ENCODE results near the gene CLDN24. TPM values are rescaled to one million over a fixed set of nuclear protein-coding genes. Genes with fewer than 3 reads are reported as not detected.
A peak's percentile ranks its signal among the peaks of the same experiment; 100 is the strongest.

Gene CLDN24
- total and polyA plus RNA-seq, 3 experiments from 2014 or later: not detected

DNA sequence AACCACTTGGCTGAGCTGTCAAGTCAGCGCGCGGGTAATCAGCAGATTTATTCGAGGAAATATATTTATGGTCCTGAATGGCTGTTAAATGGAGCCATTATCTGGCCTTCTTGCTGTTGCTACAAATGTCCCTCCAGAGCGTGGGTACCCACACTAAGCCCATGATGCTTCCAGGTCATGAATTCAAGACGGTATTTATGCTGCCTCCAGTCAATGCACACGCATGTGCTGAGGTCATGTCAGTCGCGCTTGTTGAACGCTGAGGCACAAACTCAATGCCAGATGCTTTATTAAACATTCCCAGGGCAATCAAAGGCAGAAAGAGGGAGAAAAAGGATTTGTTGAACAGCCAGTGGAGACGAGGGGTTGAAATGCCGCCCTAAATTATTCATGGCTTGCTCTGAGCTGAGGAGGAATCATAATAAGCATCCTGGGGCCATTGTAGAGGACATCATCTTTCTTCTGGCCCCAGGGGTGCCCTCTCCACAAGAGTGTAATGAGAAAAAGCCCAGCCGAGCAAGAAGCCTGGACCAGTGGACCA lies 36.1 kb upstream of the CLDN24 start:
- H3K36me3 ChIP-seq (ENCODE audit: insufficient read depth, low read length): no peaks in the 10 kb centered on the region
- H3K4me1 ChIP-seq (ENCODE audit: insufficient read depth, low read length): no peaks in the 10 kb centered on the region
- no peaks in the 10 kb centered on the region for H3K27me3 ChIP-seq (ENCODE audit: insufficient read depth, low read length, poor library complexity, severe bottlenecking)
- H3K4me3 ChIP-seq (ENCODE audit: low read length): no peak overlapping the region
- H3K27ac ChIP-seq (ENCODE audit: low read depth, low read length): no peak overlapping the region
- Mint-ChIP-seq H3K9me3 (no peaks in the 10 kb centered on the region), H3K4me3 (no peak overlapping the region), H3K36me3 (no peaks in the 10 kb centered on the region), H3K27me3 (peaks cover 4 to 27% of the 10 kb centered on the region in 2 donors), H3K27ac (peak overlapping the region in 1 of 8 donors; percentile 66), H3K4me1 (no peaks in the 10 kb centered on the region)
- no peak for DNase-seq
- ChIA-PET POLR2A (no interaction called here), CTCF (no interaction called here)
- no peaks in the 10 kb centered on the region for H3K9me3 ChIP-seq (ENCODE audit: low read length)

DNA sequence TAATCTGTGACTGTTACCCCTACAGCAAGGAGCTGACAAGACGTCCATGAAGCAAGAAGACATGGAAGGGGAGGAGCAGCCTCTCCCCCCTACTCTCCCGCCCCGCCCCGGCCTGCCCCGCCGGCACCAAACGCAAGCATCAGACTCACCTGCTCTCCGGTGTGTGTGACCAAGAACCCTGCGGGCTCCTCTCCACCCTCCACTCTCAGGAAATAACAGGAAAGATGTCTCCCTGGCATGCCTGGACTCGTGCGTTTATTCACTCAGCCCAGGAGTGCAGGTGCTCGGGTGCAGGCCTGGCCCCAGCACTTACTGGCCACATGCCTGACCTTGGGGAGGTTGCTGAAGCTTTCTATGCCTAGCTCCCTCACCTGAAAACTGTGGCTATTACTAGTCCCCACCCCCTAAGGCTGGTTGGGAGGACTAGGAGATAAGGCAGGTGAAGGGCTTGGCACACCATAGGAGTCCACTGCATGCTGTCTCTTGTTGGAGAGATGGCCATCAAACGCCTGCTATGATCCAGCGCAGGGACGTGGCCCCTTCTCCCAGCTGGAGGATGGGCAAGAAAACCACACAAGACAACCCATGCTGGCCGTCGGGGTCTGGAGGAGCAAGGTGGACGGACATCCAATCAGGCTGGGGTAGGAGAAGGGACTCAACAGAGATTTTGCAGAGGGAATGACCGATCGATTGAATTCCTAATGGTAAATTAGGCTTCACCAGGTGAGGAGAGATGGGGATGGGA lies 34.9 kb upstream of the CLDN24 start:
- Histone ChIP-seq H3K4me1 (ENCODE audit: insufficient read depth, low read length) (no peaks in the 10 kb centered on the region), H3K36me3 (ENCODE audit: insufficient read depth, low read length) (no peaks in the 10 kb centered on the region), H3K27ac (ENCODE audit: low read depth, low read length) (no peak overlapping the region), H3K27me3 (ENCODE audit: insufficient read depth, low read length, poor library complexity, severe bottlenecking) (no peaks in the 10 kb centered on the region), H3K4me3 (ENCODE audit: low read length) (no peak overlapping the region), H3K9me3 (ENCODE audit: low read length) (no peaks in the 10 kb centered on the region)
- no peaks in the 10 kb centered on the region for H3K4me1 Mint-ChIP-seq
- no peak overlapping the region for H3K4me3 Mint-ChIP-seq
- H3K27me3 Mint-ChIP-seq: peaks cover 4 to 26% of the 10 kb centered on the region in 2 donors
- ChIA-PET POLR2A (no interaction called here), CTCF (no interaction called here)
- no peak for DNase-seq
- H3K9me3 Mint-ChIP-seq: no peaks in the 10 kb centered on the region
- no peak overlapping the region for H3K27ac Mint-ChIP-seq
- H3K36me3 Mint-ChIP-seq: no peaks in the 10 kb centered on the region

DNA sequence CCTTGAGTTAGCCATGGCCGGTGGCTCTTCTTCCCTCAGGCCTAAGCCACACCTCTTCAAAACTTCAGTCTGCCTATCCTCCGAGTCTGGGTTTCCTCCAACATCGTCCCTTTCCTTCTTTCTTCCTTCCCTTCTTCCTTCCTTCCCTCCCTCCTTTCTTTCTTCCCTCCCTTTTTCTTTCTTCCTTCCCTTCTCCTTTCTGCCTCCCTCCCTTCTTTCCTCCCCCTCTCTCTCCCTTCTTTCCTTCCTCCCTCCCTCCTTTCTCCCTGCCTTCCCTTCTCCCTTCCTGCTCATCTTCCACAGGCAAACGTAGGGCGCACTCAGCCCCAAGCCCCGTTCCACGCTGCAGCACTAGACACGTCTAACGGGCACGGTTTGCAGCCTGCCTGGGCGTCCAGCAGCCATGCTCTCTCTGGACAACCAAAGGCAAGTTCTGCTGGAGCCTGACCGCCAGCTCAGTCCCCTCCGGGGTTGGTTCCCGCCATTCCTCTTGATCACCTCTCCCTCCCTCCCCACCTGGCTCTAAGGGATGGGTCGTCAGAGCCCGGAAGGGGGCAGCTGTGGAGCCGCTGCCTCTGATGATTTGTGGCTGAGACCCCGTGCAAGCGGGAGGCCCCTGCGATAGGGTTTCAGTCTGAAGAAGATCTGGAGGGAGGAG lies 34.1 kb upstream of the CLDN24 start:
- no peaks in the 10 kb centered on the region for H3K36me3 Mint-ChIP-seq
- no peaks in the 10 kb centered on the region for H3K4me1 Mint-ChIP-seq
- CTCF ChIA-PET: no interaction called here
- H3K27ac Mint-ChIP-seq: no peak overlapping the region
- peaks cover 4 to 30% of the 10 kb centered on the region in 2 donors for H3K27me3 Mint-ChIP-seq
- Histone ChIP-seq H3K27me3 (ENCODE audit: insufficient read depth, low read length, poor library complexity, severe bottlenecking) (no peaks in the 10 kb centered on the region), H3K9me3 (ENCODE audit: low read length) (no peaks in the 10 kb centered on the region), H3K4me1 (ENCODE audit: insufficient read depth, low read length) (no peaks in the 10 kb centered on the region), H3K36me3 (ENCODE audit: insufficient read depth, low read length) (no peaks in the 10 kb centered on the region), H3K27ac (ENCODE audit: low read depth, low read length) (no peak overlapping the region), H3K4me3 (ENCODE audit: low read length) (no peak overlapping the region)
- POLR2A ChIA-PET: no interaction called here
- no peak for DNase-seq
- no peaks in the 10 kb centered on the region for H3K9me3 Mint-ChIP-seq
- no peak overlapping the region for H3K4me3 Mint-ChIP-seq

DNA sequence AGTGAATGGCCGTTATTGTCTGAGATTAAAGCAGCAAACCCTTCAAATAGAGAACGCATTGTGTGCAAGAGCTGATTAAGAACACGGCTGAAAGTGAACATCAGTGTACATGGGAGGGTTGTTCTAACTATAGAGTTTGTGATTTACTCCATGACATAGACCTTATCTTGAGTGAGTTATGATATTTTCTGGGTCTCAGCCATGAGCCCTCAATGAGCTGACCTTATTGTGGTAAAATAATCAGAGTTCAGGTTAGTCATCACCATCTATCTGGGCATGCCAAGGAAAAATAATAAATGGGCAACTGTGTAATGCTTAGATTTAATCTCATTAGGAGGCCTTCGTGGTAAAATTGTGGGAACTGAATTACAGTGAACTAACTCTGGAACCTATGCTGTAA lies 33.2 kb upstream of the CLDN24 start:
- CTCF ChIA-PET: no interaction called here

DNA sequence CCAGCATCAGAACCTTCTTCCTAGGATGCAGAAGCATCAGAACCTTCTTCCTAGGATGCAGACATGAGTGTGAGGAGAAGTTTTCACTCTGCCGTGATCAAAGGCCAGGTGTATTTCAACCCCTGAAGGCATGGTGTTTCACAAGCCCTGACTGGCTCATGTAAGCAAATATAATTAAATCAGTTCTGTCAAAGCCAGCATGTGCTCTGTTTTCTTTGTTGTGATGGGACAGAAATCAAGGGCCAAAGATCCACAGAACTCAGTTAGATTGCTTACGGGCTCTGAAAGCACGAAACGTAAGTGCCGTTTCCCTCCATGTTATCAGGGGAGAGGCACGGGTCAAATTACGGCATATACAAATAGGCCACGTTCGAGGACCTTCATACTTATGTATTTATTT lies 32.0 kb upstream of the CLDN24 start:
- DNase-seq: no peak
- Mint-ChIP-seq H3K9me3 (peaks cover 0 to 3% (median 0%) of the 10 kb centered on the region in 5 donors), H3K36me3 (peaks cover 0 to 4% (median 0%) of the 10 kb centered on the region in 3 donors), H3K4me1 (peaks cover 0 to 5% (median 0%) of the 10 kb centered on the region in 3 donors), H3K27me3 (peaks cover 9 to 42% of the 10 kb centered on the region in 2 donors), H3K27ac (no peak overlapping the region), H3K4me3 (no peak overlapping the region)
- Histone ChIP-seq H3K27me3 (ENCODE audit: insufficient read depth, low read length, poor library complexity, severe bottlenecking) (no peaks in the 10 kb centered on the region), H3K4me1 (ENCODE audit: insufficient read depth, low read length) (no peaks in the 10 kb centered on the region), H3K4me3 (ENCODE audit: low read length) (no peak overlapping the region), H3K9me3 (ENCODE audit: low read length) (no peaks in the 10 kb centered on the region), H3K36me3 (ENCODE audit: insufficient read depth, low read length) (no peaks in the 10 kb centered on the region), H3K27ac (ENCODE audit: low read depth, low read length) (no peak overlapping the region)
- CTCF ChIA-PET: no interaction called here
- POLR2A ChIA-PET: no interaction called here

More for the DNA sequence above, 33.2 kb upstream of the CLDN24 start:
- Histone ChIP-seq H3K27ac (ENCODE audit: low read depth, low read length) (no peak overlapping the region), H3K27me3 (ENCODE audit: insufficient read depth, low read length, poor library complexity, severe bottlenecking) (no peaks in the 10 kb centered on the region), H3K36me3 (ENCODE audit: insufficient read depth, low read length) (no peaks in the 10 kb centered on the region), H3K9me3 (ENCODE audit: low read length) (no peaks in the 10 kb centered on the region), H3K4me3 (ENCODE audit: low read length) (no peak overlapping the region), H3K4me1 (ENCODE audit: insufficient read depth, low read length) (no peaks in the 10 kb centered on the region)
- H3K4me3 Mint-ChIP-seq: no peak overlapping the region
- DNase-seq: no peak
- no peaks in the 10 kb centered on the region for H3K4me1 Mint-ChIP-seq
- peaks cover 7 to 36% of the 10 kb centered on the region in 2 donors for H3K27me3 Mint-ChIP-seq
- no peak overlapping the region for H3K27ac Mint-ChIP-seq
- H3K9me3 Mint-ChIP-seq: peaks cover 0 to under 1% (median 0%) of the 10 kb centered on the region in 5 donors
- peaks cover 0 to 1% (median 0%) of the 10 kb centered on the region in 3 donors for H3K36me3 Mint-ChIP-seq
- POLR2A ChIA-PET: no interaction called here

DNA sequence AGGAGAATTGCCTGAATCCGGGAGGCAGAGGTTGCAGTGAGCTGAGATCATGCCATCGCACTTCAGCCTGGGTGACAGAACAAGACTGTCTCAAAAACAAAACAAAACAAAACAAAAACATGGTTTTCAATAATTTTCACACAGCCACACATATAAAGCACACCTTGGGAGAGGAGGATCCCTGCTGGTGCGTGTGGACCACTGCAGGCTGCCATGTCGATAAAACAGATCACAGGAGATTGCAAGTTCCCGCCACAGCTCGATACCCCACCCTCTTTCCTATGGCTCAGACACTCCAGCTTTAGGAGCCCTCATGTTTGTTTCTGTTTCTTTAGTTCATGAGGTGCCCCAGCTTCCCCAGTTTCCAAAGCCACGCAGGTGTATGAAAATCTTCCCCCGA lies 31.3 kb upstream of the CLDN24 start:
- DNase-seq: no peak
- peaks cover 0 to 10% (median 0%) of the 10 kb centered on the region in 3 donors for H3K4me1 Mint-ChIP-seq
- peaks cover 0 to 3% (median 0%) of the 10 kb centered on the region in 5 donors for H3K9me3 Mint-ChIP-seq
- H3K4me3 Mint-ChIP-seq: no peak overlapping the region
- H3K27ac Mint-ChIP-seq: no peak overlapping the region
- H3K36me3 Mint-ChIP-seq: peaks cover 0 to 4% (median 0%) of the 10 kb centered on the region in 3 donors
- POLR2A ChIA-PET: no interaction called here
- no peaks in the 10 kb centered on the region for H3K4me1 ChIP-seq (ENCODE audit: insufficient read depth, low read length)
- H3K27me3 ChIP-seq (ENCODE audit: insufficient read depth, low read length, poor library complexity, severe bottlenecking): peaks cover 4% of the 10 kb centered on the region
- no peaks in the 10 kb centered on the region for H3K9me3 ChIP-seq (ENCODE audit: low read length)
- peaks cover 9 to 46% of the 10 kb centered on the region in 2 donors for H3K27me3 Mint-ChIP-seq
- H3K27ac ChIP-seq (ENCODE audit: low read depth, low read length): no peak overlapping the region
- H3K4me3 ChIP-seq (ENCODE audit: low read length): no peak overlapping the region
- CTCF ChIA-PET: no interaction called here
- H3K36me3 ChIP-seq (ENCODE audit: insufficient read depth, low read length): no peaks in the 10 kb centered on the region

DNA sequence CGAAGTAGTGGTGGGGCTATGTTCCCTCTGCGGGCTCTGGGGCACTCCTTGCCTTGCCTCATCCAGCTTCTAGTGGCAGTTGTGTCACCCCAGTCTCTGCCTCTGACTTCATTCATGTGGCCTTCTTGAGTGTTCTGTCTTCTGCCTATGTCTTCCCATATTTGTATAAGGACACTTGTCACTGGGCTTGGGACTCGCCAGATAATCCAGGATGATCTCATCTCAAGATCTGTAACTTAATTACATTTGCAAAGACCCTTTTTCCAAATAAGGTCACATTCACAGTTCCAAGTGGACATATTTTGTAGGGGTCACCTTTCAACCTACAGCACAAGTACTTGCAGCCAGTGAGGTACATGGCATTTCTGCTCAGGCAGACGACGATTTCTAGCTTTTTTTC lies 30.3 kb upstream of the CLDN24 start:
- Mint-ChIP-seq H3K9me3 (peaks cover 0 to 3% (median 0%) of the 10 kb centered on the region in 5 donors), H3K4me1 (peaks cover 0 to 12% (median 0%) of the 10 kb centered on the region in 3 donors), H3K27me3 (peaks cover 9 to 46% of the 10 kb centered on the region in 2 donors), H3K27ac (no peak overlapping the region), H3K4me3 (no peak overlapping the region), H3K36me3 (peaks cover 0 to 4% (median 0%) of the 10 kb centered on the region in 3 donors)
- CTCF ChIA-PET: no interaction called here
- H3K36me3 ChIP-seq (ENCODE audit: insufficient read depth, low read length): no peaks in the 10 kb centered on the region
- peaks cover 7% of the 10 kb centered on the region for H3K27me3 ChIP-seq (ENCODE audit: insufficient read depth, low read length, poor library complexity, severe bottlenecking)
- POLR2A ChIA-PET: no interaction called here
- H3K4me3 ChIP-seq (ENCODE audit: low read length): no peak overlapping the region
- no peak for DNase-seq
- no peak overlapping the region for H3K27ac ChIP-seq (ENCODE audit: low read depth, low read length)
- no peaks in the 10 kb centered on the region for H3K4me1 ChIP-seq (ENCODE audit: insufficient read depth, low read length)
- H3K9me3 ChIP-seq (ENCODE audit: low read length): no peaks in the 10 kb centered on the region

DNA sequence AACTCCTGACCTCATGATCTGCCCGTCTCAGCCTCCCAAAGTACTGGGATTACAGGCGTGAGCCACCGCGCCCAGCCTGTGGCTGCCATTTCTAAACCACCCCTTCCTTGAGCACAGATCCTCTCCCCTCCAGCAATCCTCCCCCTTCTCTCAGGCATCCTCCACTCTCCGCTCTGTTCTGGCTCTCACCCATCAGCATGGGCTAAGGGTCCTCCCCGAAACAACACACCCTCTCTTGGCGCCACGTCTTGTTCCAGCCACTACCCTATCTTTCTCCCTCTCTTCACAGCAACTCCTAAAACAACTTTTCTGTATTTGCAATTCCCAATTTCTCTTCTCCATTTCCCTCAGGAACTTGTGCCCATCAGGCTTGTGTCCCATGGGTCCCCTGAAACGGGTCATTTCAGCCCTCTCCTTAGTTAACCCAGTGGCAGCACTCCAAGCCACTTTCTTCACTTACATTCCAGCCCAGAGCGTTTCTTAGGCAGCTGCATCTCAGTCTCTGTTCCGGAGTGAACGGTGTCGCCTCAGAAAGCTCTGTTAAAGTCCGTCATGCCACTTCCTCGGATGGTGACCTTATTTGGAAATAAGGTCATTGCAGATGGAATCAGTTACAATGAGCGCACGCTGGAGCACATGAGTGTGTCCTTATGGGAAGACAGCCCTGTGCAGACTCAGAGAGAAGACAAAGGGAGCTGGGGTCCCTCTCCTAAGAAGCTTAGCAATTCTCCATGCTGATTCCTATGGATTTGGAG lies 28.3 kb upstream of the CLDN24 start:
- H3K9me3 Mint-ChIP-seq: peaks cover 0 to 5% (median 0%) of the 10 kb centered on the region in 5 donors
- Histone ChIP-seq H3K36me3 (ENCODE audit: insufficient read depth, low read length) (no peaks in the 10 kb centered on the region), H3K4me3 (ENCODE audit: low read length) (no peak overlapping the region), H3K4me1 (ENCODE audit: insufficient read depth, low read length) (no peaks in the 10 kb centered on the region), H3K27ac (ENCODE audit: low read depth, low read length) (no peak overlapping the region), H3K9me3 (ENCODE audit: low read length) (no peaks in the 10 kb centered on the region), H3K27me3 (ENCODE audit: insufficient read depth, low read length, poor library complexity, severe bottlenecking) (peaks cover 7% of the 10 kb centered on the region)
- H3K27ac Mint-ChIP-seq: no peak overlapping the region
- POLR2A ChIA-PET: no interaction called here
- H3K4me3 Mint-ChIP-seq: peak overlapping the region in 1 of 7 donors; percentile 30
- peaks cover 0 to 4% (median 0%) of the 10 kb centered on the region in 3 donors for H3K36me3 Mint-ChIP-seq
- DNase-seq: no peak
- H3K4me1 Mint-ChIP-seq: peaks cover 0 to 12% (median 0%) of the 10 kb centered on the region in 3 donors
- H3K27me3 Mint-ChIP-seq: peaks cover 10 to 46% of the 10 kb centered on the region in 2 donors
- CTCF ChIA-PET: no interaction called here
